Ramos (cell line): ENCODE results near the gene DMC1.

Experiments
- in situ Hi-C: fragments of 300-500 bp; cut with MboI; formaldehyde crosslinking; loops from one replicate; pipeline ENCODE4 v1.14.3; 2022; ENCODE audit warnings: low sequenced_read_pairs; ENCODE audit not compliant: unreplicated experiment

The DMC1 gene

DNA sequence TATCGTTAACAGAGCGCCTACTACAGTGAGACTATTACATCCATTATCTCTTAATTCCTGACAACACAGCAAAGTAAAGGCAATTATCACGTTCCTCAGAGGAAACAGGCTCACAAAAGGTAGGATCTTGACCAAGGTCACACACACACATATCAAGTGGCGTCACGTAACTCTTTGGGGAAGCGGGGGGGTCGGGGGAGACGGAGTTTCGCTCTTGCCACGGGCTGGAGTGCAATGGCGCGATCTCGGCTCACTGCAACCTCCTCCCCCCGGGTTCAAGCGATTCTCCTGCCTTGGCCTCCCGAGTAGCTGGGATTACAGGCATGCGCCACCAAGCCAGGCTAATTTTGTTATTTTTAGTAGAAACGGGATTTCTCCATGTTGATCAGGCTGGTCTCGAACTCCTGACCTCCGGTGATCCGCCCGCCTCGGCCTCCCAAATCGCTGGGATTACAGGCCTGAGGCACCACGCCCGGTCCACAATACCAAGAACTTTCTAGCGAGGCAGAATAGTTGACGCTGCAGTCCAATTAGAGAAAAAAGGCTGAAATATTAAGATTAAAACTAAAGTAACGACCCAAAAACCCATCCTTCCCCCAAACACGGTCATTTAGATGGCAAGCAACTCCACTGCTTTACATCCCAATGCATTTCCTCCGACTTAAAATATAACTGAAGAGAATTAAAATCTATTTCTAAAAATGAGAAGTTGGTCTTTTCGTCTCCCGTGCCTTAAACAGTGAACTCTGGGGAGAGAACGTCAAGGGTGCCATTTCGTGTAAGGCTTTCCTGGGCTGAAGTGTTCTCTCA, 65.0 kb downstream of the DMC1 start:
- in situ Hi-C loops, result no loop called here

DNA sequence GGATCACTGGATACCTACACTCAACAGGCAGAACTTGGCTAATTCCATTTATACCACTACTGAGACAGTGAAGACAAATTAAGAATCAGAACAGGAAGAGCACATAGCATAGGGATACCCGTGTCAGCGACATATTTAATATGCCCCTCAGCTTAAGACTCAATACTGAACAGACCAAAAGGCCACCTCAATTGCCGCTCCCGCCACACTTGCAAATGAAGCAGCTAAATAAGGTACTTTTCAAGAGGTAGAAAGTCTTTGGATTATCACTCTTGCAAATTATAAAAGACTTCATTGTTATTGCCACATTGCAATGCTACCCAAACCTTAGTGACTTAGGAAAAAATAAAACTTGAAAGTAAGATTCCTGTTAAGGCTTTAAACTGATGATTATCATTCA, 67.0 kb downstream of the DMC1 start:
- in situ Hi-C loops, result no loop called here

DNA sequence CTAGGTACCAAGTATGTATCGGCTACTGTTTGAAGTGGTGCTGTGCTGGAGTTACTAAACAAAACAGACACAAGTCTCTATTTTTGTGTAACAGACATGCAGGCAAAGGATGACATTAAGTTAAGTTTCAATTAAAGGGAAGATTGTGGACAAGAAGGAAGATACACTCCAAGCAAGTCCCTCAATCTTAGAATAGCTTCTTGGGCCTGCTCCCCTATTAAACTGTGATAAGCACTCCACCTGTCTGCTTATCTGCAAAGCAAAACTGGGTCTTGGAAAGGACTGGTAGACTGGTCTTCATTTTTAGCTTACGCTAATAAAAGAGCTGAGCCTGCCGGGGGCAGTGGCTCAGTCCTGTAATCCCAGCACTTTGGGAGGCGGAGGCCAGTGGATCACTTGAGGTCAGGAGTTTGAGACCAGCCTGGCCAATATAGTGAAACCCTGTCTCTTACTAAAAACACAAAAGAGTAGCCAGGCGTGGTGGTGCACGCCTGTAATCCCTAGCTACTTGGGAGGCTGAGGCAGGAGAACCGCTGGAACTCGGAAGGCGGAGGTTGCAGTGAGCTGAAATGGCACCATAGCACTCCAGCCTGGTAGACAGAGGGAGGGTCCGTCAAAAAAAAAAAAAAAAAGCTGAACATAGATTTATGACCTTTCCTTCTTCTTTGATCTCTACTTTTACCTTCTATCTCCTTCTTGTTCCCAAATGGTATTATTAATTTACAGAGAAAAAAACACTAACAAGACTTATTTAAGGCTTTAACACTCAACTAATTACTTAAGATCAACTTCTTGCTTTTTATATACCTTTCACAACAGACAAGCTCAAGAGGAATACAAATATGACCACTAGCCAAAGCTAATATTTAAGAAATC, 67.9 kb downstream of the DMC1 start:
- in situ Hi-C loops, result no loop called here

DNA sequence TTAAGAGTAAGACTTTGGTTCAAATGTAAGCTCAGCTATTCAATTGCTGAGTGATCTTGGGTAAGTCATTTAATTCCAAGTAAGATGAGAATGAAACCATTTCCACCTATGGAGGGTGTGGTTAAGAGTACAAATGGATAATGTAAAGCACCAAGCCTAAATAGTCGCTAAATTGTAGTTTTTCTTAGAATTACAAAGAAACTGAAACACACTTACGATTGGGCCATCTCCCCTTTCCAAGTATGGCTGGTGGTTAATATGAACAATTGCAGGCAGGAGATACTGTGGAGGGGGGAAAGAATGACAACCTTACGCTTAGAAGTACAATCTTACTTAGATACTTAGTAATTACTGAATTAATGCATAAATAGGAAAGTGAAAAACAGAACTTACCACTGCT, 72.1 kb downstream of the DMC1 start:
- in situ Hi-C loops, result no loop called here

- in situ Hi-C loops, result no loop called here
These were observed 75.0 kb downstream of the DMC1 start for GRCh38 chr22:38494939-38495338.

DNA sequence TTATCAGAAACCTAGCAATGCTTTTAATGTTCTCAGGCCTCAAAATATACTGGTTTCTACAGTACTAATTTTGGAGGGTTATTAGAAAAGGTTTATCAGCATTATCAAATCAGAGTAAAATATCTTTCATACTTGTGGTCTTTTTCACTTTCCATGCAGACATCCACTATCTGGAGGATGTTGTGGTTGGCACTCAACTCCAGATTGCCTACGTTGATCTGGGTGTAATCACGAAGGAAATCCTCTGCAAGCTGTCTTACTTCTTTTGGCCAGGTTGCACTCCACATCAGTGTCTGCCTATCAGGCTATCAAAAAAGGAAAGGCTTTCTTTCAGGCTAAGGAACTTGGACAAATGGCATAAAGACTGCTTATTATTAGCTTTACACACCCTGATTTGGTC, 75.5 kb downstream of the DMC1 start:
- in situ Hi-C loops, result no loop called here

DNA sequence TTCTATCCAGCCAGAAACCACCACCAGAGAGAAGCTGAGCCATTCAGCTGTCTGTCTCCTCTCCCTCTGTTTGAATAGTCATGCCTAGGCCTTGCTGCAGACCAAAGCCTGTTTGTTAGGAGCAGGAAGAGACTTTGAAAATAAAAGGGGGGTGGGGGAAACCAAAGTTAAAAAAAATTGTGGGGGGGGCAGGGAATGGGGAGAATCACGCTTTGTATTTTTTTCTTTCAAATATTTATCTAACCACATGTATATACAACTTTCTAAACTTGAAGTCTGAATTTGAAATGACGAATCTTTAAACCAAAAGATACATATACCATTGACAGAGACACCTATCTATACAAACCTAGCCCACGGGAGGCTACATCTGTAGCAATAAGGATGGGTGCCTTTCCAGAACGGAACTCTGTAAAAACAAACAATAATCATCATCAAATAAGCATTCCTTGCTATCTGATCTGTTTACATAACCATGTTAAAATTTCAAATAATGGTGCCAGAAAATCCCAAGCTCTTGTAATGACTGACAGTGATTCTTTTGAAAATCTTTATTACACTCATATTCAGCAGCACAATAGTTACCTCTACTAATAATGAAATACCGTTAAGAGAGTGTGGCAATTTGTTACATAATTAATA, 78.2 kb downstream of the DMC1 start:
- in situ Hi-C loops, result no loop called here

- in situ Hi-C loops, result no loop called here
These were observed 79.1 kb downstream of the DMC1 start for GRCh38 chr22:38490915-38491314.

GRCh38 chr22:38490475-38490874, 79.5 kb downstream of the DMC1 start:
- in situ Hi-C loops, result no loop called here

DNA sequence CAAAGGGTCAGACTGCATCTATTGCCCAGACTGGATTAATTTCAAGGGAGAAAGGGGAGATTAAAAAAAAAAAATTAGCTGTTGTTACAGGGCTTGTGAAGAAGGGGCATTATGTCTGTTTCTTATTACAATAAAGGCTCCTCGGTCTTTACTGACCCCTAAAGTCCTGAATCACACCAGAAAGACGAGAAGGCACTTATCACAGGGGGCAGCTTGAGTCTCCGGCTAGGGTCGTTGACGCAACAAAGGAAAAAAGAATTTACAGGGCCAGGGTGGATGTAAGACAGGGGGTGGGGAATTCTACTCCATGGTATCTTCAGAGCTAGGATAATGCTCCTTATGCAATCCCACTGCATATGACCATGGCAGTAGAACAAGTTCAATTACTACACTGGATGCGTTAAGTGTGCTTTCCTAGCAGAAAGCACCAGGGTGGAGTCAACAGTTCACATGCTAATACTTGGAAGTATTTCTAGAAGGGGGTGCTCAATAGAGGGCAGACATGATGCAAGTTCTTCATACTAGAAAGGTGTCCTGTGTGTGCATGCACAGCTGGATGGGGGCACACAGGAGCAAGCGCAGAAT, 80.3 kb downstream of the DMC1 start:
- in situ Hi-C loops, result no loop called here

DNA sequence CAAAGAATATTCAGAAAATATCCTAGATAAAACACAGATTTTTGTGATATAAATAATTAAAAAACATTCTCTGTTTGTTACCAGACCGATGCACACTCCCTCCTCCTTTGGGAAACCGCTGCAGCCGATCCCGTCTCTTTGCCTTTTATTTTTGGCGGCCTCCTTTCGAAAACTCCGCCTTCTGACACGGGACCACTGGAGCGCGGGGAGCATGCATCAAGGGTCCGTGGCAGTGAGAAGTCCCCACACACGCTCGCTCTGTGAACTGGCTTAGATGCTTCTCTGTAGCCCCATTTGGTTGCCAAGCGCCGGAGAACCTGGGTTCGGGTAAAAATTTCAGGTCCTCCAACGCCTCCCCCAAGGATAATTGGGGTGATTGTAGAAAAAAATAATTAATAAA, 80.8 kb downstream of the DMC1 start:
- in situ Hi-C loops, result no loop called here

GRCh38 chr22:38487946-38488345, 82.0 kb downstream of the DMC1 start:
- in situ Hi-C loops, result no loop called here

DNA sequence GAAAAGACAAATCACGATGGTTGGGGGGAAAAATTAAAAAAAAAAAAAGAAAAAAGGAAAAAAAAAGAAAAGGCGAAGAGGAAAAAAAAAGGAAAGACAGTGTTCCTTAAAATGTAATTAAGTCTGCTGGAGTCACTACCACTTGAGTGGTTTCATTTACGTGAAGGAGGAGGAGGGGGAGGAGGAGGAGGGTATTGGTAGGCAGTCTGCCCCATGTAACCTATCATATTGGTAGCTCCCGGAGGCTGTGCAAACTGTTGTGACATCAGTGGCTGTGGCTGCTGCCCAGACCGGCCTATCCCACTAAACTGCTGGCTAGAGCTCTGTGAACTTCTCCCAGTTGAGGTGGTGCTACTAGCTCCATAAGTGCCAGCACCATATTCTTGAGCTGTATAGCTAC, 84.2 kb downstream of the DMC1 start:
- in situ Hi-C loops, result no loop called here

GRCh38 chr22:38484244-38484643, 85.7 kb downstream of the DMC1 start:
- in situ Hi-C loops, result no loop called here

- in situ Hi-C loops, result no loop called here
These were observed 87.2 kb downstream of the DMC1 start for GRCh38 chr22:38482662-38483308.

DNA sequence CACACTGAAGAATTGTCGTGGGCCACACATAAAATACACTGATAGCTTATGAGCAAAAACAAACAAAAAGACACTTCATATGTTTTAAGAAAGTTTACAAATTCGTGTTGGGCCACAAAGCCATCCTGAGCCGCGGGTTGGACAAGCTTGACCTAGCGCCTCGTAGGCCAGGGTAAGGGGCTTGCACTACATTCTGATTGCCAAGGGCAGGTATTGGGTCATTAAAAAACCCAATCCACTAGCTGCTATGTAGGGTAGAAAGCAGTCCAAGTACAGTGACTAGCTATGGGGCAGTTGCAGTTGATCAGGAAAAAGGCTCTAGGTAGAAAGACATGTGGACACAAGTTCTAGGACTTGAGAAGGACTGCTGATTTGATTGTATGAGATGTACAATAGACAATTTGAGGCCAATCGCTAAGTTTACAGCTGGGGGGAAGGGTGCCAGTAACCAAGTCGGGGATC, 88.1 kb downstream of the DMC1 start:
- in situ Hi-C loops, result no loop called here

- in situ Hi-C loops, result no loop called here
These were observed 88.7 kb downstream of the DMC1 start for GRCh38 chr22:38481162-38481870.

DNA sequence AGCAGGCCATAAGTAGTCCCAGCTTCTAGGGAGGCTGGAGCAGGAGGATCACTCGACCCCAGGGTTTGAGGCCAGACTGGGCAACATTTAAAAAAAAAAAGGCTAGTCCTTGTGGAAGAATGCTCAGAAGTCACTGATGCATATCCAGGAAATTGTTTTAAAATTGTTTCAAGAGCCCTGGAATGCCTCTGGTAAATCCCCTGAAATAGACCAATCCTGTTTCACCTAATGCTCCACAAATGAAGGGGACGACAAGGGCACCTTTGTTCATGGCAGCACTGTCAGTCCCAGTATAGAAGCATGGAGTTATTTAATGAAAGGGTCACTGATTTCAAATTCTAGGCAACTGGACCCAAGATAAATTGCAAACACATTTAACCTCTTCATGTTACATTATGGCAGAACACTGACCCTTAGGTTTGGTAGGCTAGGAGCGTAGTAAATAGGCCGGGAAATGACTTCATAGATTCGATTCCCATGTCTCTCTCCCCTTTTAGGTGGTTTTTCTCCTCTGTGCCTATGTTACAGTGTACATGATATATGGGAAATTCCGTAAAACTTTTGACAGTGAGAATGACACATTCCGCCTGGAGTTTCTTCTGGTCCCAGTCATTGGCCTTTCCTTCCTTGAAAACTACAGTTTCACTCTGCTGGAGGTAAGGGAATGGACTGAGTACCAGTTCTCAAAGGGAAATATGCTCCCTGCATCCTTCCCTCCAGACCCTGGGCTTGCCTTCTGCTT, 90.7 kb downstream of the DMC1 start:
- in situ Hi-C loops, result no loop called here

GRCh38 chr22:38477585-38477984, 92.4 kb downstream of the DMC1 start:
- in situ Hi-C loops, result no loop called here
